ENCODE results near the gene DGCR2. TPM values are rescaled to one million over a fixed set of nuclear protein-coding genes. Genes with fewer than 3 reads are reported as not detected.

Gene DGCR2
- total and polyA plus RNA-seq, 2 donors (not counting 1 experiment from before 2014, with no cell fraction given) = 34.3 to 39.5 TPM

DNA sequence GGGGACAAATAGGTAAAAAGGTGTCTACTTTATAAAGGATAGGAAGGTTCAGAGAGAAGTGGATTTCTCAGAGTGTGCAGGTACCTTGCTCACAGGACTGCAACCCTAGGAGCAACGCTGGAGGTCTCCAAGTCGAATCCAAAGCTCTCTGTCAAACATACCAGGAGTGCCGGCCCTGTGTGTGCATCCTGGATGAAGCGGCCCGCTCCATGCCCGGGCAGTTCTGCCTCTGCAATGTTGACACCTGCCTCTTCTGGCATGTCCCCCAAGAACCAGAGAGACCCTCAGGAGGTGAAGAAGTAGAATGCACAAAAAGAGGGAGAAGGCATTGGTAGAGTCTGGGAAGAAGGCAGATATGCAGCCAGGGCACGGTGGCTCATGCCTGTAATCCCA is 5.8 kb upstream of the DGCR2 start:
- Histone ChIP-seq H3K9me3 (ENCODE audit: control insufficient read depth, insufficient read depth, low read depth, low read length) (no peaks in the 10 kb centered on the region), H3K9ac (ENCODE audit: insufficient read depth, low read length) (no peak overlapping the region), H3K4me2 (ENCODE audit: extremely low read depth, insufficient read depth, low read length) (no peak overlapping the region)

DNA sequence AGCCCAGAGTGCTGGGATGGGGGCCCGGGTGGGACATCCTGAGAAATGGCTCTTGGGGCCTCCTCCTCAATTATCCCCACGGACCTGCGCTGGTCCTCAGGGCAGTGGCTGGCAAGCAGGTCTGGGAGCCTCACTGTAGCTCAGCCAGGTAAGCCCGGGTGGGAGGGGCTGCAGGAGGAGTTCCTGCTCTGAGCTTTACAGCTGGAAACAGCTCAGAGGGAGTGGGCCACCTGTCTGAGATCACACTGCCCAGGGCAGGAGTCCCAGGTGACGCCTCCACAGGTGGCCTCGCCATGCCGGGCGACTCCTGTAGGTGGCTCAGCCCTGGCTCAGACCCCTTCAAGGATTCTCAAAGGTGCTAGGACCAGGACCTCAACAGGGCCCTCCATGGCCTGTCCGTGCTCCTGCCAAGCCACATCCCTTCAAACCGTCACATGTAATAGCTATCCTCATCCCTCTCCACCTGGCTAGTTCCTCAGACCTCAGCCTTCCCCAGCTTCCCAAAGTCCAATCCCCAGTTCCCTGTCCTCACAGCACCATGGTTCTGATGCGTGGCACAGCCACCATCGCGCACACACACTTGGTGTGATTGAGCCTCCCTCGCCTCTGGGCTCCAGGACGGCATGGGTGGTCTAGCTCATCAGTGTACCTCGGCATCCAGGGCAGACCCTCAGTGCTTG is 5.3 kb upstream of the DGCR2 start:
- no peak overlapping the region for H3K27ac ChIP-seq (ENCODE audit: insufficient read depth, low read length)
- H3K36me3 ChIP-seq (ENCODE audit: control insufficient read depth, insufficient read depth, low read length) = no peaks in the 10 kb centered on the region
- DNase-seq (ENCODE audit: low read depth in 2 of 2) = no peak
- no peak overlapping the region for H2AFZ ChIP-seq (ENCODE audit: low read length)
- H3K4me1 ChIP-seq (ENCODE audit: control insufficient read depth, extremely low read depth, insufficient read depth, low read length) = no peaks in the 10 kb centered on the region
- no peaks in the 10 kb centered on the region for H3K9me3 ChIP-seq (ENCODE audit: control insufficient read depth, insufficient read depth, low read depth, low read length)
- no peak overlapping the region for H3K4me3 ChIP-seq (replicated peaks in 1 of 4; ENCODE audit: control extremely low read depth in 1 of 4, insufficient read depth in 1 of 4, low read depth in 3 of 4, low read length in 4 of 4)
- no peaks in the 10 kb centered on the region for H4K20me1 ChIP-seq (ENCODE audit: control insufficient read depth, extremely low read depth, insufficient read depth, low read length)
- no peak overlapping the region for H3K4me2 ChIP-seq (ENCODE audit: extremely low read depth, insufficient read depth, low read length)
- H3K27me3 ChIP-seq (ENCODE audit: control insufficient read depth, insufficient read depth, low read length) = no peaks in the 10 kb centered on the region
- H3K9ac ChIP-seq (ENCODE audit: insufficient read depth, low read length) = no peak overlapping the region
- TF ChIP-seq CTCF (conservative IDR thresholded peaks at IDR 0.05 in 1 of 2, IDR thresholded peaks at IDR 0.05 in 1 of 2; ENCODE audit: low read depth in 1 of 2, low read length in 2 of 2) = no peak
- no peak for TF ChIP-seq EZH2 (IDR thresholded peaks at IDR 0.05; ENCODE audit: low read length, missing control alignments)
- H3K79me2 ChIP-seq (ENCODE audit: control insufficient read depth, insufficient read depth, low read length) = no peaks in the 10 kb centered on the region

More for the DNA sequence above, 5.8 kb upstream of the DGCR2 start:
- no peaks in the 10 kb centered on the region for H3K27me3 ChIP-seq (ENCODE audit: control insufficient read depth, insufficient read depth, low read length)
- H3K36me3 ChIP-seq (ENCODE audit: control insufficient read depth, insufficient read depth, low read length) = no peaks in the 10 kb centered on the region
- no peak for TF ChIP-seq EZH2 (IDR thresholded peaks at IDR 0.05; ENCODE audit: low read length, missing control alignments)
- no peak for TF ChIP-seq CTCF (conservative IDR thresholded peaks at IDR 0.05 in 1 of 2, IDR thresholded peaks at IDR 0.05 in 1 of 2; ENCODE audit: low read depth in 1 of 2, low read length in 2 of 2)
- H3K4me1 ChIP-seq (ENCODE audit: control insufficient read depth, extremely low read depth, insufficient read depth, low read length) = no peaks in the 10 kb centered on the region
- no peak overlapping the region for H3K4me3 ChIP-seq (replicated peaks in 1 of 4; ENCODE audit: control extremely low read depth in 1 of 4, insufficient read depth in 1 of 4, low read depth in 3 of 4, low read length in 4 of 4)
- no peaks in the 10 kb centered on the region for H4K20me1 ChIP-seq (ENCODE audit: control insufficient read depth, extremely low read depth, insufficient read depth, low read length)
- no peak overlapping the region for H2AFZ ChIP-seq (ENCODE audit: low read length)
- no peak overlapping the region for H3K27ac ChIP-seq (ENCODE audit: insufficient read depth, low read length)
- no peaks in the 10 kb centered on the region for H3K79me2 ChIP-seq (ENCODE audit: control insufficient read depth, insufficient read depth, low read length)
- DNase-seq (ENCODE audit: low read depth in 2 of 2) = no peak

GRCh38 chr22:19126309-19127273 is 4.4 kb upstream of the DGCR2 start:
- TF ChIP-seq EZH2 (IDR thresholded peaks at IDR 0.05; ENCODE audit: low read length, missing control alignments) (no peak), CTCF (conservative IDR thresholded peaks at IDR 0.05 in 1 of 2, IDR thresholded peaks at IDR 0.05 in 1 of 2; ENCODE audit: low read depth in 1 of 2, low read length in 2 of 2) (no peak)
- Histone ChIP-seq H3K27me3 (ENCODE audit: control insufficient read depth, insufficient read depth, low read length) (no peaks in the 10 kb centered on the region), H3K9ac (ENCODE audit: insufficient read depth, low read length) (no peak overlapping the region), H3K4me3 (replicated peaks in 1 of 4; ENCODE audit: control extremely low read depth in 1 of 4, insufficient read depth in 1 of 4, low read depth in 3 of 4, low read length in 4 of 4) (no peak overlapping the region), H3K36me3 (ENCODE audit: control insufficient read depth, insufficient read depth, low read length) (no peaks in the 10 kb centered on the region), H3K4me1 (ENCODE audit: control insufficient read depth, extremely low read depth, insufficient read depth, low read length) (no peaks in the 10 kb centered on the region), H3K79me2 (ENCODE audit: control insufficient read depth, insufficient read depth, low read length) (peaks cover 3% of the 10 kb centered on the region), H2AFZ (ENCODE audit: low read length) (no peak overlapping the region), H4K20me1 (ENCODE audit: control insufficient read depth, extremely low read depth, insufficient read depth, low read length) (no peaks in the 10 kb centered on the region), H3K9me3 (ENCODE audit: control insufficient read depth, insufficient read depth, low read depth, low read length) (no peaks in the 10 kb centered on the region), H3K4me2 (ENCODE audit: extremely low read depth, insufficient read depth, low read length) (no peak overlapping the region), H3K27ac (ENCODE audit: insufficient read depth, low read length) (no peak overlapping the region)
- no peak for DNase-seq (ENCODE audit: low read depth in 2 of 2)
